ENCODE measurements around the gene CRTAC1. TPM values are rescaled to one million over a fixed set of nuclear protein-coding genes. Genes with fewer than 3 reads are reported as not detected.

The CRTAC1 gene
- total RNA-seq, 1 donor from 2014 or later = 123 TPM

DNA sequence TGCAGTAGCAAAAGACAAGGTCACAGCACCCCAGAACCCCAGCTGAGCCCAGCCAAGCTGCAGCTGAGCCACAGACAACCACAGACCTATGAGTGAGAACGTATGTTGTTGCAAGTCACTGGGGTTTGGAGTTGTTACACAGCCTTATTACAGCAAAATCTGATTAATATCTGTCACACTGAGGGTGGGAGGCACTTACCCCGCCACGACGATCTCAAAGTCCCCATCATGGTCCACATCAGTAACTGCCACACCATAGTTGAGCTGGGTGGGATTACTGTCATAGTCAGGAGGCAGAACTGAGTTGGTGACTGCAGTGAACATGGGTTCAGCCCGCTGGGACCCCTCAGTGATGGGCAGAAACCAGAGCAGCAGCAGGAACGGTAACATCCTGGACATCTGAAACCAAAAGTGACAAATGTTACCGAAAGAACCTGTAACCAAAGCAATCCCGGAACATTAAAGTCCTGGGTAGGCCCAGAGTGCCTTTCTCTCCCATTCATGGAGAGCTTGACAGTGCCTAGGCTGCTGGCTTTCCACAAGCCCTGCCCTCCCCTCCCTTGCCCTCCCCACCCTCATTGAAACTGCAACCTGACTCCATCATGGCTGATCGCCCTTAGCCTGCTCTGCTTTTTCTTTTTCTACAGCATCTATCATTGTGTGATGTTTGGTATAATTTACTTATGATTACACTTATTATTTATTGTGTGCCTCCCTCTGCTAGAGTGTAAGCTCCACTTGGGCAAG, 19.3 kb downstream of the CRTAC1 start:
- no peaks in the 10 kb centered on the region for H3K4me1 ChIP-seq
- no peak for TF ChIP-seq CTCF (IDR thresholded peaks at IDR 0.05)
- intact Hi-C loops (cut with DNase I) = no loop called here
- no peak for DNase-seq
- H3K36me3 ChIP-seq = no peaks in the 10 kb centered on the region
- ATAC-seq = no peak
- peaks cover 10% of the 10 kb centered on the region for H3K27me3 ChIP-seq (ENCODE audit: low read depth)
- no peak overlapping the region for H3K27ac ChIP-seq
- H3K4me3 ChIP-seq = no peak overlapping the region
- H3K9me3 ChIP-seq = no peaks in the 10 kb centered on the region

- Histone ChIP-seq H3K27me3 (ENCODE audit: low read depth) (peaks cover 6% of the 10 kb centered on the region), H3K36me3 (no peaks in the 10 kb centered on the region), H3K27ac (no peak overlapping the region), H3K4me1 (no peaks in the 10 kb centered on the region), H3K9me3 (no peaks in the 10 kb centered on the region), H3K4me3 (no peak overlapping the region)
- DNase-seq (no peak), ATAC-seq (no peak)
- no peak for TF ChIP-seq CTCF (IDR thresholded peaks at IDR 0.05)
- intact Hi-C loops (cut with DNase I) = no loop called here
These were observed 24.2 kb downstream of the CRTAC1 start for GRCh38 chr10:98006266-98006665.

DNA sequence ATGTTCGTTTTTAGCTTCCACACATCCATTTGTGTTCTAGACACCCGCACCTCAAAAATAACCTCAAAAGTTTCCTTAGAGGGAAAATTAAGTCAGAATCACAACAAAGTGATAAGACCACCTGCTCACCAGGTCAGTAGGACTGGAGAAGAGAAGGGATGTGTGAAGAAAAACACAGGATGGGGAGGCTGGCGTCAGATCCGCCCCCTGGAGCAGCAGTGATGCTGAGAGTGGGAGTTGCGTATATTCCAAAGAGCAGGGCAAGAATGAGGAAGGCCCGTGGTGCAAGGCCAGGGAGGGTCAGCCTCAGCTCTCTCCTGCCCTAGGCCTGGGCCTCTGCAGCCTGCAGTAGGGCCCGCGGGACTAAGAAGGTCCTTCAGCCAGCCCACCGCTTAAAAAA, 28.7 kb downstream of the CRTAC1 start:
- intact Hi-C loops (cut with DNase I) = no loop called here
- H3K27me3 ChIP-seq (ENCODE audit: low read depth) = no peaks in the 10 kb centered on the region
- no peaks in the 10 kb centered on the region for H3K36me3 ChIP-seq
- H3K9me3 ChIP-seq = no peaks in the 10 kb centered on the region
- no peak overlapping the region for H3K4me3 ChIP-seq
- H3K27ac ChIP-seq = no peak overlapping the region
- DNase-seq (no peak), ATAC-seq (no peak)
- no peak for TF ChIP-seq CTCF (IDR thresholded peaks at IDR 0.05)
- H3K4me1 ChIP-seq = no peaks in the 10 kb centered on the region

GRCh38 chr10:98000346-98000745, 30.1 kb downstream of the CRTAC1 start:
- no peak for DNase-seq
- Histone ChIP-seq H3K4me1 (no peaks in the 10 kb centered on the region), H3K27me3 (ENCODE audit: low read depth) (no peaks in the 10 kb centered on the region), H3K9me3 (no peaks in the 10 kb centered on the region), H3K4me3 (no peak overlapping the region), H3K36me3 (no peaks in the 10 kb centered on the region), H3K27ac (no peak overlapping the region)
- no peak for ATAC-seq
- TF ChIP-seq CTCF (IDR thresholded peaks at IDR 0.05) = no peak
- intact Hi-C loops (cut with DNase I) = no loop called here

DNA sequence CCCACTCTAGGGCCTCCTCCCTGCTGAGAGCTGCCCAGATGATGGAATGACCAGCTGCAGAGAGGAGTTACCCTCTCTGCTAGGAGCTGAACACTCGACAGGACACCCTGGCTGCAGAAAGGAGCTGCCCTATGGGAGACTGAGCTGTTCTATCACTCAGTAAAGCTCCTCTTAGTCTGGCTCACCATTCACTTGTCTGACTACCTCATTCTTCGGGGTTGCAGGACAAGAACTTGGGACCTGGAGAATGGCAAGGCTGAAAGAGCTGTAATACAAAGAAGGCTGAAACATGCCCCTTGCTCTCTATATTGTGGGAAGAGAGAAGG, 30.5 kb downstream of the CRTAC1 start:
- Histone ChIP-seq H3K27me3 (ENCODE audit: low read depth) (peaks cover under 1% of the 10 kb centered on the region), H3K4me1 (no peaks in the 10 kb centered on the region), H3K9me3 (no peaks in the 10 kb centered on the region), H3K27ac (no peak overlapping the region), H3K4me3 (no peak overlapping the region), H3K36me3 (no peaks in the 10 kb centered on the region)
- no peak for DNase-seq
- no peak for ATAC-seq
- intact Hi-C loops (cut with DNase I) = no loop called here
- no peak for TF ChIP-seq CTCF (IDR thresholded peaks at IDR 0.05)

Data from lower lobe of right lung (tissue), 2 donors.